HL-60/S4 (cell line): ENCODE results near the gene ENDOV.

Source experiments
- in situ Hi-C: fragments of 300-500 bp; cut with MboI; formaldehyde crosslinking; loops from 2 replicates; pipeline ENCODE4 v1.14.3; 2022; ENCODE audit warnings: low sequenced_read_pairs

Gene ENDOV

DNA sequence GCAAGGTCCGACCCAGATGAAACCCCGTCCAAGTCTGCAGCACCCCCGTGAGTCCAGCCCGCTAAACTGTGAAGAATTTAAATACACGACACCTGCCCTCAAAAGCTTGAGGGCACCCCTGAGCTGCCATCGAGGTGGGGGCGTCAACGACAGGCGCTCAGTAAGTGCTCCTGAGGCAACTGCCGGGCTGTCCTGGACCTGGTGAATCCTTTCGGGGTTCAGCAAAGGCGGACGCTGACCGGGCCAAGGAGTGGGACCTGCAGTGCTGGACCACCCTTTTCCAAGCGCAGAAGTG lies 512 bp upstream of the ENDOV start:
- in situ Hi-C loops: no loop called here

DNA sequence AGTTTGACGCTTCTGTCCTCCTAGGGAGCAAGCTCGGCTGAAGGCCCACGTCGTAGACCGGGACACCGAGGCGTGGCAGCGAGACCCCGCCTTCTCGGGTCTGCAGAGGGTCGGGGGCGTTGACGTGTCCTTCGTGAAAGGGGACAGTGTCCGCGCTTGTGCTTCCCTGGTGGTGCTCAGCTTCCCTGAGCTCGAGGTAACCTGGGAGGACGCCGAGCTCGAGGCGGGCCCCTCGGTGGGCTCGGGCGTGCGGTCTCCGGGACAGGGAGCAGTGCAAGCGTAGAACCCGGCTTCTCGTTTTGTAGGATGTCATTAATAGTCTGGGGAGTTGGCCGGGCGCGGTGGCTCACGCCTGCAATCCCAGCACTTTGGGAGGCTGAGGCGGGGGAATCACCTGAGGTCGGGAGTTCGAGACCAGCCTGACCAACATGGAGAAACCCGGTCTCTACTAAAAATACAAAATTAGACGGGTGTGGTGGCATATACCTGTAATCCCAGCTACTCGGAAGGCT lies 715 bp downstream of the ENDOV start:
- in situ Hi-C loops: no loop called here

DNA sequence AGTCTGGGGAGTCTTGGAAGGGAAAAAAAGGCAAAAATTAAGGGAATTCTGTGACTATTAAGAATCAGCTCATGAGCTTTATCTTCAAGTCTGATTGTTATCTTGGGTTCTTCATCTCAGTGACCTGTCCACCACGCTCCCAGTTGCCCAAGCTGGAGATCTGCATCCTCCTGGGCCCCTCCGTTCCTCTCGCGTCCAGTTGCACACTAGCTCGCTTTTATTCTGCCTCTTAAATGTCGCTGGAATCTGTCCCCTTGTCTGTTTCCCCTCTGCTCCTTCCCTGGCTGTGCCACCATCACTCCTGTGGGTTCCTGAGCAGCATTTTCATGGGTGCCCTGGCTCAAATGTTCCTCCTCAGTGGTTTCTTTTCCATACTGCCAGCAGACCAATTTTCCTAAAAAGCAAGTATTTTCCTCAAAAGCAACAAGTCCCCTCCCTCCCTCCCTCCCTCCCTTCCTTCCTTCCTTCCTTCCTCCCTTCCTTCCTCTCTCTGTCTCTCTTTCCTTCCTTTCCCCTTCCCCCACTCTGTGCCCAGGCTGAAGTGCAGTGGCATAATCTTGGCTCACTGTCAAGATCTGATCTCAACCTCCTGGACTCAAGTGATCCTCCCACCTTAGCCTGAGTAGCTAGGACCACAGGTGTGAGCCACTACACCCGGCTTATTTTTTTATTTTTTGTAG lies 1.4 kb downstream of the ENDOV start:
- in situ Hi-C loops: no loop called here

DNA sequence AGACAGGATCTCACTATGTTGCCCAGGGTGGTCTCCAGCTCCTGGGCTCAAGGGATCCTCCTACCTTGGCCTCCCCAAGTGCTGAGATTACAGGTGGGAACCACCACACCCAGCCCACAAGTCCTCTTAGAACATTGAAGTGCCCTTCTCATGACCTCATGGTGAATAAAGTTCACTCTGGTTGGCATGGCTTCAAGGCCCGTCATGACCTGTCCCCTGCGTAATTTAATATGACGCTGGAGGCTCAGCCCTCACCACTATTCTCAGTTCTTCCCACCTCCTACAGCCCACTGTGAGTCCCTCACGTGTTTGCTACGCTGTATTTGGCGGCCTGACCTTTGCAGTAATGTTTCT lies 1.9 kb downstream of the ENDOV start:
- in situ Hi-C loops: no loop called here

DNA sequence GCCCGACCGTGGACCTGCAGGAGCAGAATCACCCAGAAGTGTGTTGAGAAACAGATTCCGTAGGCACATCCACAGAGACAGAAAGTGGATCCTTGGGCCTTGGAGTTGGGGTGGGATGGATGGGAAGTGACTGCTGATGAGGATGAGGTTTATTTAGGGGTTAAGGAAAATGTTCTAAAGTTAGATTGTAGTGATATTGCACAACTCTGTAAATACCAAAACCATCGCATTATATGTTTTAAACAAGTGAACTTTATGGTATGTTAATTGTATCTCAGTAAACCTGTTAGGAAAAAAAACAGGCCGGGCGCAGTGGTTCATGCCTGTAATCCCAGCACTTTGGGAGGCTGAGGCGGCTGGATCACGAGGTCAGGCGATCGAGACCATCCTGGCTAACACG lies 3.6 kb downstream of the ENDOV start:
- in situ Hi-C loops: no loop called here

DNA sequence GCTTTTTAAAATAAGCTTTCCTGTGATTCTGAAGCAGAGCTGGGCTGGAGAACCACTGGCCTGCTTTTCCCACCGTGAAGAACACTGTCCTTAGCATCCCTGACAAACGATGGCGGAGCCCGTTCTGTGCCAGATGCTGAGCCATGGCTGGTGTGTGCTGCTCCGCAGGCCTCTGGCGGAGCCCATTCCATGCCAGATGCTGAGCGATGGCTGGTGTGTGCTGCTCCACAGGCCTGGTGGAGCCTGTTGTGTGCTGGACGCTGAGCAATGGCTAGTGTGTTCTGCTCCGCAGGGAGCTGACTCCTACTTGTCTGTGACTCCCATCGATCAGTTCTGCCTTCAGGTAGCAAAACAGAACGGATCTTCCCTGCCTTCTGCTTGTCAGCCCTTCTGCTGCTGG lies 4.3 kb downstream of the ENDOV start:
- in situ Hi-C loops: no loop called here

DNA sequence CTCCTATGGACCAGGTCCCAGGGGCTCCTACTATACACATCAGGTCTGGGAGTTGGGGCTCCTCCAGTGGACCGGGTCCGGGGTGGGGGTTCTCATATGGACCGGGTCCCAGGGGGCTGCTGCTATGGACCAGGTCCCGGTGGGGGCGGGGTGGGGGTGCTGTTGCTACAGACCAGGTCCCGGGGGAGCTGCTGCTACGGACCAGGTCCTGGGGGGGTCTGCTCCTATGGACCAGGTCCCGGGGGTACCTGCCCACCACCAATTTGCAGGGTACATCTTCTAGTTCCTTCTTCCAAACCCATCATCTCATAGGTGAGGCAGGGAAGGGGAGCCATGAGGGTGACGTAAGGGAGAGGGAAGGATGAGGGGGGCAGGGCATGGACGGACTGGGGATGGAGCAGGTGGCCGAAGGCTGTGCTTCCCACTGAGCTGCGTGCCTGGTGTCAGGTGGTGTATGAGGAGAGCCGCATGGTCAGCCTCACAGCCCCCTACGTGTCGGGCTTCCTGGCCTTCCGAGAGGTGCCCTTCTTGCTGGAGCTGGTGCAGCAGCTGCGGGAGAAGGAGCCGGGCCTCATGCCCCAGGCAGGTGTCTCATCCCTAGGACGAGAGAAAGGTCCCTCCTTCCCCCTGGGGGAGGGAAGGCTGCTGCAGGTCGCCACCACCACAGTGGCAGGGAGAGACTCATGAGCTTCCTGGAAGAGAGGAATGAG lies 6.6 kb downstream of the ENDOV start:
- in situ Hi-C loops: no loop called here

DNA sequence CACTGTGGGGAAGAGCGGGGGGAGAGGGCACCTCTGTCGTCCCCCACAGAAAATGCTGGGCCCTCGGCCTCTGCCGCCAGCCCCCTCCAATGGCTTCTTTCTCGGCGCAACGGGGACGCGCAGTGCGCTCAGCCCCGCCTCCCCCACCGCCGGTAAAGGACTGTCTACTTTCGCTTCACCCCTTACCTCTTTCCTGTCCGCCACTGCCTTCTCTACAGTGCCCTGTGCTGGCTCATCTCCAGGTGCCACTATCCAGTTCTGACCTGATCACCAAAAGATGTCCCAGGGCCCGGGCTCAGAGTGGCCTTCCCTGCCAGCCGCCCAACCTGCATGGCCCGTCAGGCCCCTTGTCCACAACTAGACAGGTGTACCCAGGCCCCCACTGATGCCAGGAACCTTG lies 7.3 kb downstream of the ENDOV start:
- in situ Hi-C loops: no loop called here

DNA sequence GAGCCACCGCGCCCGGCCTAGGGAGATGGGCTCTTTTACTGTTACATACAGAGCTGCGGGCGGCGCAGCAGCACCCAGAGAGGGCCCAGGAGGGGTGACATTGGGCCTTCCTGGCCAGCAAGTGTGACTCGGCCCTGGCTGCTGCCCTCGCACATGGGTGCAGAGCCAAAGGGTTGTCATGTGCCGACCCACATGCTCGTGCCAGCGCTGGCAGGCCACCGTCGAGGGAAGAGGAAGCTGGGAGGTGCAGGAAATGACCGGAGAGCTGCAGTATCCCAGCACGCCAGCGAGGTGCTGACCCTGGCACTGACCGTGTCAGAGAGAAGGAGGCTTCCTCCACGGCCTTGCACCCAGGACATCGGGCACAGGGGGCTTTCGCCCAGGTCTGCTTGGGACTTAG lies 8.0 kb downstream of the ENDOV start:
- in situ Hi-C loops: no loop called here

DNA sequence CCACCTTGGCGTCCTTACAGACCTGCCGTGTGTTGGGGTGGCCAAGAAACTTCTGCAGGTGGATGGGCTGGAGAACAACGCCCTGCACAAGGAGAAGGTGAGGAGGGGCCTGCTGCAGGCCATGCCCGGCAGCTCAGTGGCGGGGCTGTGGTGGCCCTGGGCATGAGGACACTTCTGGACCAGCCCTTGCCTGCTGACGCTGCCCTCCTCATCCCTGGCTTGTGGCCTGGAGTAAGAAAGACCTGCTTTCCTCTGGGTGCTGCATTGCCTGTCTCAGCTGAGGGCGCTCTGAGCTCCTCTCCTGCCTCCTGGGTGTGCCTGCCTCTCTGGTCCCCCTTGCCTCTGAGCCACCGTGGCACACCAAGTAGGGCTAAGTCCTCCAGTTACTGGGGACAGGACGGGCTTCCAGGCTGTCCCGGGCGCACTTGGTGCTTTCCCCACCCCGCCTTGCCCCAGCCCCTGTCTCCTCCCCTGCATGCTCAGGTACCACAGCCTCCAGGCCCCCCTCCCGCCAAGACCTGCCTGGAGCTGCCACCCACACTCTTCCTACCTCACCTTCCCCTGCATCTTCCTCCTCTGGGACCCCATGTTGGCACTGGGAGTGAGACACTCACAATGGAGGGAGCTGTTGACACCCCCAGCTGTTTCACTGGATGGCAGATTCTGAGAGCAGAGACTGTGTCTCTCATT lies 8.7 kb downstream of the ENDOV start:
- in situ Hi-C loops: no loop called here

DNA sequence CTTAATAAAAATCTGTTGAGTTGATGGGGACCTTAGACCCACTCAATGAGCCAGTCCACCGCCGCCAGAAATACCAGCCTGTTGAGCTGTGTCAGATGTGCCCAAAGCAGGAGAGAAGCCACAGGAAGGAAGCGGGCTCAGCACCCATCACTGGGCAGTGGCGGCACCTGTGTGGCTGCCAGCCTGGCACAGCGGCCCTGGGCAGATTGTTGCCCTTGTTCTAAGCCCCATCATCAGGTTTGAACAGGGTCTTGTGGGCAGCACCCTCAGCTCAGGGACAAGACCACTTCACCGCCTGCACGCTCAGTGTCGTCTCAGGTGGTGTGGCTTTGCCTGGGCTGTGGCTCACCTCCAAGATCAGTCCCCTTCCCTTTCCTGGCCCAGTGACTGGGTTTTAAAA lies 9.3 kb downstream of the ENDOV start:
- in situ Hi-C loops: no loop called here

DNA sequence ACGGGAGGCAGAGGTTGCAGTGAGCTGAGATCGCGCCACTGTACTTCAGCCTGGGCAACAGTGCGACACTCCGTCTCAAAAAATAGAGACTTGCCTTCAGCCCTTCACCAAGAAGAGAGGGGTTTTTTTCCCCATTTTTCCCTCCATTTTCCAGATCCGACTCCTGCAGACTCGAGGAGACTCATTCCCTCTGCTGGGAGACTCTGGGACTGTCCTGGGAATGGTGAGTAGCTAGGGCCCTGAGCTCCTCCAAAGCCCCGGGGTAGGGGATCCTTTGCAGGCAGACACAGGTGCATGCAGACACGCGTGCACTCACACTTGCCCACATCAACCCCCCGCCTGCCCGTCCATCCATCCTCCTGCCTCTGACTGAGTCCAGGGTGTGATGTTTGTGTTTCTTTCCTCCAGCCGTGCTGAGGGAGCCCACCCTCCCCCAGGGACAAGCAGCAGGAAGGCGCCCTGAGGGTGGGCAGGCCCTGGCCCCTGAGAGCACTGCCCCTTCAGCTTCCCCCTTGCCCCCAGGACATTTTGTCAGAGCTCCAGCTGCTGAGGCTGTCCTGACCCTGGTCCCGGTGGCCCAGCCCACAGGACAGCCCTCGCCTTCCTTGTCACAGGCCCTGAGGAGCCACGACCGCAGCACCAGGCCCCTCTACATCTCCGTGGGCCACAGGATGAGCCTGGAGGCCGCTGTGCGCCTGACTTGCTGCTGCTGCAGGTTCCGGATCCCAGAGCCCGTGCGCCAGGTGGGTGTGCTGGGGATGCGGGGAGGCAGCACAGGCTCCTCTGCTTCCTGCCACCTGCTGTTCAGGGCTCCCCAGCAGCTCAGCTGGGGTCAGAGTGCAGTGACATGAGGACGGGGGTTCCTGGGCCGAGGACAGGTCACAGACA lies 10.2 kb downstream of the ENDOV start:
- in situ Hi-C loops: loop anchor here (5.0 kb wide), 1 partner anchor 562 kb away; no protein-coding TSS in a partner anchor

DNA sequence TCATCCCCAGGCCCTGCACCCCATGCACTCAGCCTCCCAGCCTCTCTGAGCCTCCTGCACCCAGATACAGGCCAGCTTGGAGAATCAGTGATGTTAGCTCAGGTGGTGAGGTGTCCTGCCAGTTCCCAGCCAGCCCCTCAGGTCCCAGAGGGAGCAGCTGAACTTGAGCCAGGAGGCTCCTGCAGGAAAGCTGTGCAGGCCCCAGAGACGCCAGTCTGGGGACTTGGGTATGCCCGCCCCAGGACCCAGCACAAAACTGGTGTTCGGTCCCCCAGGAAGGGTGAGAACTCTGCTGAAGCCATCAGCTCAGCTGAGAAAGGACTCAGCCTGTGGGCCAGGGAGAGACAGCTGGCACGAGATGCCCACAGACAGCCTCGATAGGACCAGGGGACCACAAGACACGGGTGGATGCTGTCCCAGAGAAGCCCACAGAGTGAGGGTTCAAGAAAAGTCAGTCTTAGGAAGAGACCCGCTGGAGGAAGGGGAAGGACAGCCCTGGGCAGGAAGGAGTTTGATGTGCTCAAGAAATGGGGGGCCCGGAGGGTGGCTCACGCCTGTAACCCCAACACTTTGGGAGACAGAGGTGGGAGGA lies 11.0 kb downstream of the ENDOV start:
- in situ Hi-C loops: loop anchor here (5.0 kb wide), 1 partner anchor 561 kb away; no protein-coding TSS in a partner anchor

DNA sequence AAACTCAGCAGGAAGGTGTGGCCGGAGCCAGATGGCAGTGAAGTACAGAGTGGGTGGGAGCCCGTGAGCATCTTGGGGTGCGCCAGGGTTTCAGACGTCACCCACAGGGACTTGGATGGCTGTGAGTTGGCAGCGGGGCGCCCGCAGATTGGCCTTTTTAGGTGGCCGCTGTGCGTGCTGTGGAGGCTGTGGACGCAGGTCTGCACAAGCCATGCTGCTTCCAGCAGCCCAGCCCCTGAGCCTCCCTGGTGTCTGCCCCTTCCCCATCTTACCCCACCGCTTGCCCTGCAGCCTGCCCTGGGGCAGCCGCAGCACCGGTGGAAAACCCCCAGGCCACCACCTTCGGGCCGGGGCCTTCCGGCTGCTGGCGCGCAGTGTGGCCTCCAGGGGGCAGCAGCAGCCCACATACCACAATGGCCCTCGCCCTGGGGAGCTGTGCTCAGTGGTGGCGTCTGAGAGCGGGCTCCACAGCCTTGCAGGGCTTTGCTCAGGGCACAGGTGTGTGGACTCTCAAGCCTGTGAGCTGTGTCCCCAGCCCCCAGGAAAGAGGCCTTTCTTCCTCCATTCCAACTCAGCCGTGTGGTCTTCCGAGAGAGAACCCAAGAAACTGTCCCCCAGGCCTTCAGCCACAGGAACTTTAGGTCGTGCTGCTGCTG lies 11.8 kb downstream of the ENDOV start:
- in situ Hi-C loops: loop anchor here (5.0 kb wide), 1 partner anchor 561 kb away; no protein-coding TSS in a partner anchor

DNA sequence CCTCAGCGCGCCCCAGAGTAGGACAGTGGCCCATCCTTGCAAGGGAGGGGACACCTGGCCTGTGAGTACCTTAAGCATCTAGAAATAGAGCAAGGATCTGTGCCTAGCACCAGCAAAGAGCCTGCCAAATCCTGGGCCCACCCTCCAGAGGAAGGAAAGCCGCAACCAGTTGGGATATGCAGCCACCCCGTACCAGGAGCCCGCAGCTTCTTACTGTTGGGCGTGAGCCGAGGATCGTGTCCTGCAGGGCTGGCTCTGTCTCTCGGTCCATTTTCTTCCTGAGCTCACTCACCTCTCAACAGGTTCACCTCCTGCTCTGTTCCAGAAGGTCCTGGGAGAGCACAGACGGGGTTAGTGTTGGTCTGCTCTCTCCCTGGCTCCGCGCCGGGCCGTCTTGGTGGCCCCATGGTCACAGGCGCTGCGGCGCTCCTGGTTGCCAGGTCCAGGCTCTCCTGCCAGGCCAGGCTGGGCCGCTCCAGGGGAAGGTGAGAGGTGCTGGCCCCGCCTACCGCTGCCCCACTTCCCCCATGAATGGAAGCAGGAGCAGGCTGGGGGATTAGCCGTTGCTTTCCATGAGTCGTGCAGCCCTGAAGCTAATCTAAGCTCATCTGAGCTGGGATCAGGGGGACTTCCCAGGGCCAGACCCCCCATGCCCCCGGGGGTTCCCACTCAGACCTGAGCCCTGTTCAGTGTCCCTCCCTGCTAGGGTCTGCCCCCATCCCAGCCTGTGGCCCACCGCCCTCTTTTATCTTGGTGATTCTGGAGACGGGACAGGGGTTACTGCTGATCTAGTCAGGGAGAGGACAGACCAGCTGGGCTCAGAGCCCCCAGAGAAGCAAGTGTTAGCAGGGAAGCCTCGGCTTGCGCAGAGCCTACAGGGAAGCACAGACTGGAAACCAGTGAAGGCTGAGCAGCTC lies 12.7 kb downstream of the ENDOV start:
- in situ Hi-C loops: loop anchor here (5.0 kb wide), 1 partner anchor 560 kb away; no protein-coding TSS in a partner anchor

DNA sequence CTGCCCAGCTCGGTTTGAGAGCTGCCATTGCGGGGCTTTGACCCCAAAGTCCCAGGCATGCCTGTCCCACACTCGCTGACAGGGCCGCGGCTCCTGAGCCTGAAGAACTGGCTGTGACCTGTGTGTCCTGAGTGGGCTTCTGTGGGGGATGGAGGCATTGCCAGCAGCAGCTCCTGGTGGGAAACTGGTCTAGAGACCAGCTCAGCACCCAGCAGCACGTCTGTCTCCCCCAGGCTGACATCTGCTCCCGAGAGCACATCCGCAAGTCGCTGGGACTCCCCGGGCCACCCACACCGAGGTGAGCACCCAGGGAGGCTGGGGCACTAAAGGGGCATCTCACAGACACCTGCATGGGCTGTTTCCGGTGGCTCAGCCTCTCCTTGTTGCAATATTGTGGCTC lies 13.4 kb downstream of the ENDOV start:
- in situ Hi-C loops: loop anchor here (5.0 kb wide), 1 partner anchor 559 kb away; no protein-coding TSS in a partner anchor

DNA sequence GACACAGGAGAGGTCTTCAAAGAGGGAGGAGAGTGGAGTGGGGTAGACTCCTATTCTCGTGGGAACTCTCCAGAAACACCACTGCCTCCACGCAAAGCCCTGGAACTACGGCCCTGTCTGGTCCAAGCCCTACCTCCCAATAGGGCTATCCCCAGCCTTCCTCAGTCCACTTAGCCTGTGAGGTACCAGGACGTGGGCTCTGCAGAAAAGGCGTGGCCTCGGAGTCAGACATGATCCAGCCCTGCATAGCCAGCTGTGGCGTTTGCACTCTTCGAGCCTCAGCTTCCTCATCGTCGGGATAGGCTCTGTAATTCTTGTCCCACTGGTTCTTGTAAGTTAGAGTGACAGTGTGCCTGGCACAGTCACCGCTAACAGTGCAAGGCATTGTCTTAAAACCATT lies 13.8 kb downstream of the ENDOV start:
- in situ Hi-C loops: loop anchor here (5.0 kb wide), 1 partner anchor 559 kb away; no protein-coding TSS in a partner anchor

DNA sequence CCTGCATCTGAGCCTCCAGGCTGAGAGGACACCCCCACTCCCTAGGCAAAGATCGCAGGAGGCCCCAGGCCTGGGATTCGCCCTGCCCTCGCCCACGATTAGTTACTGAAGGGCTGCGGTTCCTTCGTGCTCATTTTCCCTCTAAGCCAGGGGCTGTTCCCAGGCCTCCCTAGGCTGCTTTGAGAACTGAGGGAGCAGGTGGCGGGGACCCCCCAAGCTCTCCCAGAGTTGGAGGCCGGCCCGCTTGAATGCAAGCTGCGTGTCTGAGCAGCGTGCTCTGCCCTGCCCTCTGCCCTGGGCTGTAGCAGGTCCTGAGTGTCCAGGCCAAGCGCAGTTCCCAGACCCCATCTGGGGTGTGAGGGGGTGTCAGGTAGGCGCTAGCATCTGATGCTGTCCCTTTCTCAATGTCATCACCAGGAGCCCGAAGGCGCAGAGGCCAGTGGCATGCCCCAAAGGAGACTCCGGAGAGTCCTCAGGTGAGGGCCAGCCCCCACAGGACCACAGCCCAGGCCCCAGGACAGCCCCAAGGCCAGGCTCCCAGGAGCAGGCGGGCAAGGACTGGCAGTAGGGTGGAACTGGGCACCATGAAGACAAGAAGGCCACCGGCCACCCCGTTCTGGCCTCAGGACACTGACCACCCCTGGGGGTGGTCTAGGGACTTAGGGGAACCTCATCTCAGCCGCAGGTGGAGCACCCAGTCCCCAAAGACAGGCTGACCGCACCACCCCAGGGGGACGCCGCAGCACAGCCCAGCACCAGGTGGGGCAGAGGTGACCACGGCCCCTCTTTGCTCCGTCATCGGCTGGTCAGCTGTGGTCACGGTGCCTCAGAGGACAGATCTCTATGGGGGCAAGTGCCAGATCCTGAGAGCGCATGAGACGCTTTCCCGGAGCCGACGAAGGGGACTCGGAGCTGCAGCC lies 14.6 kb downstream of the ENDOV start:
- in situ Hi-C loops: loop anchor here (5.0 kb wide), 1 partner anchor 558 kb away; no protein-coding TSS in a partner anchor
